HepG2 (cell line): ENCODE results near the gene GRIK3. TPM values are rescaled to one million over a fixed set of nuclear protein-coding genes. Genes with fewer than 3 reads are reported as not detected.

ENCODE experiments used
- ATAC-seq: fragments of 200-7000 bp; cut with Tn5 transposase; 3 replicates; pipeline ENCODE4 v1.9.1; 2020; ENCODE audit warnings: mild to moderate bottlenecking, moderate library complexity
- BruUV-seq: library from RNA; stranded (reverse); fragments of 400-500 nt; replicated peaks from 2 replicates; lab custom pipeline; 2021; lab: Mats Ljungman, UMichigan
- CTCF ChIA-PET: fragments of 300-600 bp; formaldehyde crosslinking; extraction: SDS; loops from one replicate; lab custom pipeline; 2021; ENCODE audit warnings: low total read pairs, inconsistent platforms, low intra/inter-chr PET ratio; lab: Yijun Ruan, JAX
- POLR2A ChIA-PET: fragments of 350-600 bp; sonication (Branson Sonifier 250); formaldehyde crosslinking; loops from one replicate; lab custom pipeline; 2020; ENCODE audit warnings: antibody characterized with exemption, inconsistent platforms; lab: Yijun Ruan, JAX
- DNase-seq: peaks from one replicate; pipeline ENCODE4 v3.0.0-alpha.2; 2015; ENCODE audit warnings: low spot score
- FAIRE-seq: peaks from 3 replicates; lab custom pipeline; 2011; peaks lifted over from hg19 to GRCh38; lab: Jason Lieb, UNC
- H2AFZ ChIP-seq: one replicate; pipeline ENCODE4 v1.6.1; 2011; ENCODE audit warnings: low read length, inconsistent platforms
- H3K27ac ChIP-seq: fragments of 300-600 bp; 3 replicates; pipeline ENCODE4 v1.8.0; 2011; ENCODE audit warnings: mixed run types, mild to moderate bottlenecking, mixed read lengths, low read length, inconsistent platforms; ENCODE audit not compliant: insufficient read depth; ENCODE audit errors: extremely low read length
- H3K27me3 ChIP-seq, 2 experiments: fragments of 200-600 bp in 1 of 2; 2 replicates in 1 of 2; 3 replicates in 1 of 2; pipeline versions ENCODE4 v1.6.0 to v1.8.0; 2011; ENCODE audit warnings: low read length in 2 of 2, mild to moderate bottlenecking in 2 of 2, moderate library complexity in 2 of 2, inconsistent platforms in 1 of 2; ENCODE audit not compliant: insufficient read depth in 2 of 2, control insufficient read depth in 1 of 2
- H3K36me3 ChIP-seq, 2 experiments: fragments of 200-600 bp in 1 of 2; replicated peaks in 1 of 2; 2 replicates in 1 of 2; 3 replicates in 1 of 2; pipeline versions ENCODE4 v1.5.1 to v1.8.0; 2011; ENCODE audit warnings: low read length in 2 of 2, inconsistent platforms in 1 of 2; ENCODE audit not compliant: insufficient read depth in 2 of 2, control insufficient read depth in 1 of 2
- H3K4me1 ChIP-seq: 2 replicates; pipeline ENCODE4 v1.5.1; 2012; ENCODE audit warnings: low read length, inconsistent platforms; ENCODE audit not compliant: insufficient read depth
- H3K4me2 ChIP-seq: 2 replicates; pipeline ENCODE4 v1.6.0; 2011; ENCODE audit warnings: low read depth, low read length, inconsistent platforms
- H3K4me3 ChIP-seq, 3 experiments: fragments of 200-600 bp in 1 of 3; sonication (generic), shearing (Covaris generic) in 1 of 3; replicated peaks in 1 of 3; 2 replicates each; pipeline ENCODE4 v1.5.1; 2011 to 2016; ENCODE audit warnings: low read length in 3 of 3, inconsistent platforms in 2 of 3, low read depth in 2 of 3, mild to moderate bottlenecking in 2 of 3, control low read depth in 1 of 3, mixed read lengths in 1 of 3; ENCODE audit not compliant: insufficient read depth in 1 of 3
- H3K79me2 ChIP-seq: one replicate; pipeline ENCODE4 v1.6.1; 2011; ENCODE audit warnings: low read length, inconsistent platforms; ENCODE audit not compliant: insufficient read depth
- H3K9ac ChIP-seq: 2 replicates; pipeline ENCODE4 v1.6.0; 2011; ENCODE audit warnings: mild to moderate bottlenecking, low read depth, low read length, inconsistent platforms; ENCODE audit not compliant: insufficient read depth
- H3K9me3 ChIP-seq: 2 replicates; pipeline ENCODE4 v1.5.1; 2012; ENCODE audit warnings: mild to moderate bottlenecking, low read length
- H4K20me1 ChIP-seq: 2 replicates; pipeline ENCODE4 v1.6.0; 2011; ENCODE audit warnings: inconsistent platforms, mild to moderate bottlenecking, low read length, moderate library complexity; ENCODE audit not compliant: insufficient read depth
- HMG20A ChIP-seq: IDR thresholded peaks from 2 replicates; pipeline ENCODE4 v1.6.1; 2016; ENCODE audit warnings: borderline replicate concordance
- HOXD1 ChIP-seq: sonication (generic); formaldehyde crosslinking; IDR thresholded peaks from 2 replicates; pipeline ENCODE4 v1.5.0; 2020; ENCODE audit warnings: missing genetic modification reagents
- PAF1 ChIP-seq: IDR thresholded peaks from 2 replicates; pipeline ENCODE4 v1.6.1; 2016; ENCODE audit warnings: missing genetic modification reagents, missing compliant biosample characterization
- RELA ChIP-seq: sonication (generic); formaldehyde crosslinking; IDR thresholded peaks from 2 replicates; pipeline ENCODE4 v1.4.0; 2020; ENCODE audit warnings: missing genetic modification reagents
- TAF1 ChIP-seq: sonication (generic); formaldehyde crosslinking; IDR thresholded peaks from 2 replicates; pipeline ENCODE4 v1.4.0; 2020; ENCODE audit warnings: missing genetic modification reagents
- TCF12 ChIP-seq, 2 experiments: fragments of 450-650 bp in 1 of 2; sonication (generic) in 1 of 2; formaldehyde crosslinking in 1 of 2; IDR thresholded peaks; 2 replicates each; pipeline versions ENCODE4 v1.6.1 to v1.8.0; 2017 to 2022; ENCODE audit warnings: antibody characterized with exemption in 1 of 2, mild to moderate bottlenecking in 1 of 2, missing genetic modification reagents in 1 of 2, moderate library complexity in 1 of 2
- ZBTB26 ChIP-seq: IDR thresholded peaks from 2 replicates; pipeline ENCODE4 v1.6.1; 2016; ENCODE audit warnings: missing compliant biosample characterization, missing genetic modification reagents, borderline replicate concordance
- ZNF17 ChIP-seq: sonication (generic); formaldehyde crosslinking; IDR thresholded peaks from 2 replicates; pipeline ENCODE4 v1.5.0; 2020; ENCODE audit warnings: mild to moderate bottlenecking, missing genetic modification reagents
- ZNF335 ChIP-seq: sonication (generic); formaldehyde crosslinking; IDR thresholded peaks from 2 replicates; pipeline ENCODE4 v1.4.0; 2020; ENCODE audit warnings: missing genetic modification reagents
- ZNF446 ChIP-seq: sonication (generic); formaldehyde crosslinking; IDR thresholded peaks from 2 replicates; pipeline ENCODE4 v1.5.0; 2020; ENCODE audit warnings: mild to moderate bottlenecking, missing genetic modification reagents
- WGBS: methylation state at CpG from one replicate; pipeline ENCODE4 v1.1.6; 2017; ENCODE audit warnings: low lambda C conversion rate; 5-methylcytosine and 5-hydroxymethylcytosine counted together
- in situ Hi-C: cut with HindIII; loops from 2 replicates; pipeline ENCODE4 v1.10.0; 2017; ENCODE audit warnings: low pct_unique_long_range_greater_than_20kb; ENCODE audit not compliant: extremely low pct_ligation_motif_present
- intact Hi-C: fragments of 100-400 bp; cut with micrococcal nuclease; formaldehyde crosslinking; loops from one replicate; pipeline ENCODE4 v1.10.0; 2022; ENCODE audit not compliant: unreplicated experiment
- polyA plus RNA-seq, 8 experiments: library from polyadenylated mRNA; depleted of rRNA in 3 of 8; stranded (reverse) in 7 of 8; unstranded in 1 of 8; fragments of >200 nt; fragmentation: Illumina TruSeq in 4 of 8; extraction: Trizol in 4 of 8; gene quantifications; 2 replicates each; pipeline versions ENCODE4 v1.2.1 to v1.2.3, GENCODE V29; 2011 to 2016; ENCODE audit warnings: low read depth in 4 of 8, missing spikeins in 1 of 8, mixed read lengths in 1 of 8; ENCODE audit not compliant: insufficient read depth in 1 of 8
- total RNA-seq, 5 experiments: library from RNA; depleted of rRNA; stranded (reverse); fragments of >200 nt; fragmentation: Illumina TruSeq; extraction: Trizol; gene quantifications; 2 replicates each; pipeline ENCODE4 v1.2.3, GENCODE V29; 2016; ENCODE audit warnings: low read depth in 1 of 5

Gene GRIK3
- total and polyA plus RNA-seq, 2 of the 13 experiments (the other 11 are each of a cell fraction or from before 2014, with no cell fraction given): not detected

- TF ChIP-seq ZNF17 (CRISPR knock-in tag): no peak
- TF ChIP-seq ZBTB26 (CRISPR knock-in tag): no peak
- TF ChIP-seq TAF1 (CRISPR knock-in tag): no peak
- TF ChIP-seq TCF12 (IDR thresholded peaks at IDR 0.05): no peak
- TF ChIP-seq TCF12 (CRISPR knock-in tag; IDR thresholded peaks at IDR 0.05): no peak
- no peak for TF ChIP-seq HMG20A (CRISPR knock-in tag)
- TF ChIP-seq PAF1 (CRISPR knock-in tag): no peak
- no peak for TF ChIP-seq ZNF446
- TF ChIP-seq ZNF335: no peak
- TF ChIP-seq HOXD1 (CRISPR knock-in tag): no peak
- TF ChIP-seq RELA (CRISPR knock-in tag): no peak
- peaks cover 0 to 9% of the 10 kb centered on the region in 2 experiments; a peak in 2 of 5 replicates for H3K27me3 ChIP-seq
- H2AFZ ChIP-seq: no peak overlapping the region
- H3K4me1 ChIP-seq: no peaks in the 10 kb centered on the region
- in situ Hi-C loops (no loop called here), intact Hi-C loops (no loop called here)
- no peak overlapping the region for H3K27ac ChIP-seq
- H3K36me3 ChIP-seq: no peaks in the 10 kb centered on the region
- ChIA-PET CTCF (no interaction called here), POLR2A (no interaction called here)
- no peak for DNase-seq
- no peak overlapping the region for H3K4me2 ChIP-seq
- H4K20me1 ChIP-seq: no peaks in the 10 kb centered on the region
- H3K4me3 ChIP-seq: no peak overlapping the region
- WGBS: 5% methylated on average over 6 of the region's 8 CpGs
- no peaks in the 10 kb centered on the region for H3K79me2 ChIP-seq
- no TSS peak for BruUV-seq
- no peak overlapping the region for H3K9ac ChIP-seq
- ATAC-seq: no peak
- no peaks in the 10 kb centered on the region for H3K9me3 ChIP-seq
- no peak for FAIRE-seq
These were observed 150.2 kb downstream of the GRIK3 start for GRCh38 chr1:36884029-36884701.
